Measurements from ENCODE around the gene DAW1. TPM values are rescaled to one million over a fixed set of nuclear protein-coding genes. Genes with fewer than 3 reads are reported as not detected.

Gene DAW1
- total RNA-seq, 1 experiment from 2014 or later, result 2.8 TPM

DNA sequence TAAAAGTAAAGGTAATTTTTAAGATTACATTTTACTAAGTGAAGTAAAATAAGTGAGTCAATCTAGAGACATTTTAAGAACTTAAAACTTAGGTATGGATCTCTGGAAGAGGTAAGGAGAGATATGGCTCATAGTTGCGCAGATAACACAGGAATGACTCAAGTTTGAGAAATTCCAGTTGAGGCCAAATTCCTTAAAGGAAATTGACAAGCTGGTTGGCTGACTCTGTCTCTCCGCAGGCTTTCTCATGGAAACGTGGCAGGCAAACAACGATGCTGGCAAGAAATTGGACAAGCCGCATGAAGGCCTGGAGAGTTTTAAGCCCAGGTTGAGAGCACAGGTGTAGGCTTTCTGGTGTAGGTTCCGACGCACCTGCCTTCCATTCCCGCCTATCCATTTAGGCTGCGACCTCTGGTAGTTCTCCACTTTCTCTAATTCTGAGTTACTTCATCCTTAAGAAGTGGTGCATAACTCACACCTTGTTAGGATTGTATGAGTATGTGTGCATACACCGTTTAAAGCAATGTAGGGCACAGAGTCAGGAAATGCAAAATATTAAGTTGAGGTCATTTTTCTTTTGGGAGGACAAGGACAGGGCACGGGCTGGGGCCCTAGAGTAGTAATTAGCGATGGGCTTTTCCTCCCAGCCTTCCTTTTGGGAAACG, 589 bp upstream of the DAW1 start:
- Histone ChIP-seq H3K9me2 (ENCODE audit: insufficient read depth) (no peaks in the 10 kb centered on the region), H3F3A (ENCODE audit: insufficient read depth, low read depth) (no peaks in the 10 kb centered on the region), H3K9me3 (ENCODE audit: insufficient read depth, low read depth) (no peaks in the 10 kb centered on the region), H3K4me3 (peak overlapping the region; percentile 45; the same call in 1 of the 2 replicates), H3K4me2 (peak overlapping the region; percentile 35), H3K36me3 (ENCODE audit: low read depth) (no peaks in the 10 kb centered on the region), H2AFZ (peak overlapping the region; percentile 23; the same call in 1 of the 2 replicates), H3K79me2 (ENCODE audit: low read depth) (no peaks in the 10 kb centered on the region), H3K4me1 (replicated peaks; ENCODE audit: insufficient read depth) (peaks cover 9% of the 10 kb centered on the region), H3K27me3 (ENCODE audit: insufficient read depth, low read depth) (no peaks in the 10 kb centered on the region), H3K27ac (peak overlapping the region; percentile 55), H4K20me1 (ENCODE audit: insufficient read depth) (no peaks in the 10 kb centered on the region)
- peak; percentile 65 to 77 for DNase-seq
- BruUV-seq (replicated peaks), result TSS peak; percentile 77
- POLR2A ChIA-PET (ENCODE audit: unreplicated experiment), result interaction anchor here (0.6 kb wide), 3 partner anchors 9 to 1588 kb away, joined by 3 to 8 read pairs (median 4); no protein-coding TSS in a partner anchor
- intact Hi-C loops (cut with micrococcal nuclease; ENCODE audit: unreplicated experiment), result loop anchor here (1.0 kb wide), 1 partner anchor 53 kb away; no protein-coding TSS in a partner anchor
- TF ChIP-seq, protein P1, sequence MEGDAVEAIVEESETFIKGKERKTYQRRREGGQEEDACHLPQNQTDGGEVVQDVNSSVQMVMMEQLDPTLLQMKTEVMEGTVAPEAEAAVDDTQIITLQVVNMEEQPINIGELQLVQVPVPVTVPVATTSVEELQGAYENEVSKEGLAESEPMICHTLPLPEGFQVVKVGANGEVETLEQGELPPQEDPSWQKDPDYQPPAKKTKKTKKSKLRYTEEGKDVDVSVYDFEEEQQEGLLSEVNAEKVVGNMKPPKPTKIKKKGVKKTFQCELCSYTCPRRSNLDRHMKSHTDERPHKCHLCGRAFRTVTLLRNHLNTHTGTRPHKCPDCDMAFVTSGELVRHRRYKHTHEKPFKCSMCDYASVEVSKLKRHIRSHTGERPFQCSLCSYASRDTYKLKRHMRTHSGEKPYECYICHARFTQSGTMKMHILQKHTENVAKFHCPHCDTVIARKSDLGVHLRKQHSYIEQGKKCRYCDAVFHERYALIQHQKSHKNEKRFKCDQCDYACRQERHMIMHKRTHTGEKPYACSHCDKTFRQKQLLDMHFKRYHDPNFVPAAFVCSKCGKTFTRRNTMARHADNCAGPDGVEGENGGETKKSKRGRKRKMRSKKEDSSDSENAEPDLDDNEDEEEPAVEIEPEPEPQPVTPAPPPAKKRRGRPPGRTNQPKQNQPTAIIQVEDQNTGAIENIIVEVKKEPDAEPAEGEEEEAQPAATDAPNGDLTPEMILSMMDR (conservative IDR thresholded peaks at IDR 0.05), result no peak
- no peak for TF ChIP-seq EZH2 (IDR thresholded peaks at IDR 0.05; ENCODE audit: low read depth)
- CTCF ChIA-PET, result no interaction called here

DNA sequence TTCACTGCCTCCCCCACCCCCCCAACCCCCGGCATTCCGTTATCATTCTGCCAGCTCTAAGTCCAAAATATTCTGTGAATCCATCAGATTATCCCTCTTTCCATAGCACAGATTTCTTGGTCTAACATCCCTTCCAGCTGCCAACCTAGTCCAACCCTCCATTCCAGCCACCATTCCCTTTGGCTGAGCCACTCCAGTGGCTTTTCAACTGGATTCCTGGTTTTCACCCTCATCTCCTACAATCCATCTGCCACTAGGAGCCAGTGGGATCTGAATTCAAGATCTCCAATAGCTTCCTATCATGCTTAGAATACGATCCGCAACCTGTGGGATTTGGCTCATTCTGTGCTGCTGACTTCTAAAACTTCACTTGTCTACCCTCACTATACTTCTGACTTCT, 1.2 kb downstream of the DAW1 start:
- Histone ChIP-seq H3K27ac (no peak overlapping the region), H3K4me1 (replicated peaks; ENCODE audit: insufficient read depth) (peaks cover 9% of the 10 kb centered on the region)

DNA sequence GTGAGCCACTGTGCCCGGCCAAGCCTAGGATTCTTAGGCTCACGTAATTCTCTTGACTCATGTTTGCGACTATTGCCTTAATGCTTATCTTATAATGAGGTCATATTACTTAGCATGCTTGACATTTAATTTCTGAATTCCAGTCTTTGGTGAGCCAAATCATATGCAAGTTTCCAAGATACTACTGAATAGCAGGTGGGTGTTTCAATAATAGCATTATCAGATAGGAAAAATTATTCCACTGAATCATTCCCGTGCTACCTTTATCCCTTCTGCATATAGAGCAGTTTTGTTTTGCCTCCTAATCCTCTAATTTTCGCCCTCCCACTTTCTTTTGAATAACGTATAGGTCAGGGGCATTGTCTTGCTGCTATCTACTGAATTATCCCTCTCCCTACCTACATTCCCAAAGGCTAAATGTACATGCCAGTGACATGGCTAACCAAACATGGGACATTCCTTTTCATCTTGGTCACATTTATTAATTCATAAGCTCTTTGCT, 4.9 kb downstream of the DAW1 start:
- no peaks in the 10 kb centered on the region for H3K9me3 ChIP-seq (ENCODE audit: insufficient read depth, low read depth)
- ChIA-PET POLR2A (ENCODE audit: unreplicated experiment) (no interaction called here), CTCF (interaction anchor here (0.6 kb wide), 1 partner anchor 57 kb away, joined by 4 read pairs; no protein-coding TSS in a partner anchor)
- H3K9me2 ChIP-seq (ENCODE audit: insufficient read depth), result no peaks in the 10 kb centered on the region
- no peak for TF ChIP-seq EZH2 (IDR thresholded peaks at IDR 0.05; ENCODE audit: low read depth)
- TF ChIP-seq, protein P1 (conservative IDR thresholded peaks at IDR 0.05), result no peak
- H3K4me1 ChIP-seq (replicated peaks; ENCODE audit: insufficient read depth), result no peaks in the 10 kb centered on the region
- no peak overlapping the region for H3K27ac ChIP-seq
- H3K4me3 ChIP-seq, result no peak overlapping the region
- BruUV-seq (replicated peaks), result no TSS peak
- H3K27me3 ChIP-seq (ENCODE audit: insufficient read depth, low read depth), result no peaks in the 10 kb centered on the region
- intact Hi-C loops (cut with micrococcal nuclease; ENCODE audit: unreplicated experiment), result no loop called here
- no peak overlapping the region for H2AFZ ChIP-seq
- no peaks in the 10 kb centered on the region for H4K20me1 ChIP-seq (ENCODE audit: insufficient read depth)
- H3K79me2 ChIP-seq (ENCODE audit: low read depth), result no peaks in the 10 kb centered on the region
- DNase-seq, result no peak
- no peaks in the 10 kb centered on the region for H3K36me3 ChIP-seq (ENCODE audit: low read depth)
- H3F3A ChIP-seq (ENCODE audit: insufficient read depth, low read depth), result no peaks in the 10 kb centered on the region
- no peak overlapping the region for H3K4me2 ChIP-seq

More for the DNA sequence above, 1.2 kb downstream of the DAW1 start:
- no peaks in the 10 kb centered on the region for H3K27me3 ChIP-seq (ENCODE audit: insufficient read depth, low read depth)
- H3K36me3 ChIP-seq (ENCODE audit: low read depth), result no peaks in the 10 kb centered on the region
- H4K20me1 ChIP-seq (ENCODE audit: insufficient read depth), result no peaks in the 10 kb centered on the region
- H3K4me3 ChIP-seq, result no peak overlapping the region
- no peaks in the 10 kb centered on the region for H3K79me2 ChIP-seq (ENCODE audit: low read depth)
- H3F3A ChIP-seq (ENCODE audit: insufficient read depth, low read depth), result no peaks in the 10 kb centered on the region
- DNase-seq, result no peak
- no peaks in the 10 kb centered on the region for H3K9me2 ChIP-seq (ENCODE audit: insufficient read depth)
- BruUV-seq (replicated peaks), result no TSS peak
- H3K4me2 ChIP-seq, result no peak overlapping the region
- H3K9me3 ChIP-seq (ENCODE audit: insufficient read depth, low read depth), result no peaks in the 10 kb centered on the region
- POLR2A ChIA-PET (ENCODE audit: unreplicated experiment), result interaction anchor here (0.6 kb wide), 2 partner anchors 18 to 76 kb away, joined by 3 to 8 read pairs; no protein-coding TSS in a partner anchor
- H2AFZ ChIP-seq, result no peak overlapping the region
- TF ChIP-seq EZH2 (IDR thresholded peaks at IDR 0.05; ENCODE audit: low read depth), result no peak
- TF ChIP-seq, protein P1 (conservative IDR thresholded peaks at IDR 0.05), result no peak
- intact Hi-C loops (cut with micrococcal nuclease; ENCODE audit: unreplicated experiment), result no loop called here
- CTCF ChIA-PET, result no interaction called here
